Esophagus squamous epithelium (tissue), 4 donors: ENCODE results near the gene RMND1.

Experiments
- POLR2A ChIP-seq, 4 donors: fragments of 450-650 bp; IDR thresholded peaks; one replicate each; pipeline ENCODE4 v1.6.1; 2017; ENCODE audit warnings: antibody characterized with exemption in 4 of 4, mild to moderate bottlenecking in 4 of 4, moderate library complexity in 3 of 4
- TF ChIP-seq, protein P1 (sequence below), 6 experiments: fragments of 450-650 bp in 4 of 6; fragments of 200-600 bp in 2 of 6; sonication (generic) in 2 of 6; IDR thresholded peaks; one replicate each; pipeline ENCODE4 v1.5.1; 2016 to 2019; ENCODE audit warnings: antibody characterized with exemption in 6 of 6, mild to moderate bottlenecking in 4 of 6, moderate library complexity in 4 of 6

DNA sequence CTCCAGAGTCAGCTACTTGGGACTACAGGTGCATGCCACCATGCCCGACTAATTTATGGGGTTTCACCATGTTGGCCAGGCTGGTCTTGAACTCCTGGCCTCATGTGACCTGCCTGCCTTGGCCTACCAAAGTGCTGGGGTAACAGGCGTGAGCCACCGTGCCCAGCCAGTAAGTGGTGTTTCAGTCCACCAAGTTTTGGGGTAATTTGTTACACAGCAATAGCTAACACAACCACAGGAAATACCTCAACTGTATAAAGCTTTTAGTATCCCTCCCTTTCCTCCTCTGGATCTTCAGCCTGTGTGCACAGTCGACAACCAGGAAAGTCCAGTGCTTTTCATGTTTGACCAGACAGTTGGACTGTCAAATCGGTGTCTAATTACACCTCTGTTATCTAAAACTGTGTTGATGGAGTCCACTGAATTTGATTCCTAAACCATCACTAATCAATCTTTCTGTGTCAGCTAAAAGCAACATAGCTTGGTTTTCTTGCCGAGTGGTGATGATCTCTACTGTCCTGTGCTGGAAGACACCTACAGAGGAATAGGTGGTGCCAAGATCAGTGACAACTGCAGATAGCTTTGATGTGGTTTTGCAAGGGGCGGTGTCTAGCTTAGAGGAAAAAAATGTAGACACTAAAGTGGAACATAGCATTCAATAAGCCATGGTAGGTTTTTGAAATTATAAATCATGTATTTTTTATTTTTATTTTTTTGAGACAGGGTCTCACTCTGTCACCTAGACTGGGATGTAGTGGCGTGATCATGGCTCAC, 38.4 kb downstream of the RMND1 start:
- TF ChIP-seq, protein P1, sequence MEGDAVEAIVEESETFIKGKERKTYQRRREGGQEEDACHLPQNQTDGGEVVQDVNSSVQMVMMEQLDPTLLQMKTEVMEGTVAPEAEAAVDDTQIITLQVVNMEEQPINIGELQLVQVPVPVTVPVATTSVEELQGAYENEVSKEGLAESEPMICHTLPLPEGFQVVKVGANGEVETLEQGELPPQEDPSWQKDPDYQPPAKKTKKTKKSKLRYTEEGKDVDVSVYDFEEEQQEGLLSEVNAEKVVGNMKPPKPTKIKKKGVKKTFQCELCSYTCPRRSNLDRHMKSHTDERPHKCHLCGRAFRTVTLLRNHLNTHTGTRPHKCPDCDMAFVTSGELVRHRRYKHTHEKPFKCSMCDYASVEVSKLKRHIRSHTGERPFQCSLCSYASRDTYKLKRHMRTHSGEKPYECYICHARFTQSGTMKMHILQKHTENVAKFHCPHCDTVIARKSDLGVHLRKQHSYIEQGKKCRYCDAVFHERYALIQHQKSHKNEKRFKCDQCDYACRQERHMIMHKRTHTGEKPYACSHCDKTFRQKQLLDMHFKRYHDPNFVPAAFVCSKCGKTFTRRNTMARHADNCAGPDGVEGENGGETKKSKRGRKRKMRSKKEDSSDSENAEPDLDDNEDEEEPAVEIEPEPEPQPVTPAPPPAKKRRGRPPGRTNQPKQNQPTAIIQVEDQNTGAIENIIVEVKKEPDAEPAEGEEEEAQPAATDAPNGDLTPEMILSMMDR (IDR thresholded peaks at IDR 0.05) = no peak
- TF ChIP-seq POLR2A (IDR thresholded peaks at IDR 0.05) = no peak
